Measurements from ENCODE around the gene RFNG. TPM values are rescaled to one million over a fixed set of nuclear protein-coding genes. Genes with fewer than 3 reads are reported as not detected.

RFNG gene
- total and polyA plus RNA-seq, 2 of the 4 experiments (the other 2 are of a cell fraction) = 6.8 to 47.3 TPM

DNA sequence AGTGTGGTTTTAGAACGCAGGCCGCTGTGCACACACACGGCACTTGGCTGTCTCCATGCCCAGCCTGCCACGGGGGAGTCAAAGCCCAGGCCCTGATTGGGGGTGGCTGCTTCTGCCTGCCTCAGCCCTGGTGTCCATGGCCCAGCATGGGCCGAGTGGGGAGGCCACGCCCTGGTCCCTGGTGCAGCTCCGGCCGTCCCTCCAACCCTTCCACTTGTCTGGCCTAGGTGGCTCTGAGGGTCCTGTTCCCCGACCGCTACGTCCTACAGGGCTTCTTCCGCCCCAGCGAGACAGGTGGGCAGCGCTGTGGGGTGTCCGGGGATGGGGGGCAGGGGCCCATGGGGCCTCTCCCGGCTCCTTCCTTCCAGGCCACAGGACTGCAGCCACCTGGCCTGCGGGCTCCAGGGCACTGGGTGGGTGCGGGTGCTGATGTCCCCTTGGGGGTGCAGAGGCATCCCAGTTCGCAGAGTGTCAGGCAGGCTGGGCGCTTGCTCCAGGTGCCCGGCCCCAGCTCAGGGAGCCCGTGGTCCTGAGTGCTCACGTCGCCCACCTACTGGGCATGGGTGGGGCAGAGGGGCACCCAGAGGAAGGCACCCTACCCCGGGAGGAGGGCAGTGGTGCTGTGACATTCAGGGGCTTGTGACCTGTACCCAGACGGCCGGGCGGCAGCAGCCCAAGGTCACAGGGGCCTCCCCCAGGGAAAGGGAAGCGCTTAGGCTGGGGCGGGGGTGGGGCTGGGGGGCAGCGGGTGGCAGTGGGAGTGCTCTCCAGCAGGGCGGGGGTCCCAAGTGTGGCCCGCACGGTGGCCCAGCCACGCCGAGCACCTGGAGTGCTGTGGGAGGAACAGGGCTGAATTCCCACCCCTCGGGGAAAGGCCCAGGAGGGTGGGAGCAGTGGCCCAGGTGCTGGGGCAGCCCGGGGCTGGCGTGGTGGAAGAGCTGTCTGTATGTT is 40.8 kb downstream of the RFNG start:
- no peaks in the 10 kb centered on the region for H3K27me3 ChIP-seq (ENCODE audit: control insufficient read depth, insufficient read depth, low read length)
- H4K5ac ChIP-seq (ENCODE audit: low read depth, low read length) = no peak overlapping the region
- dilution Hi-C loops (cut with HindIII; ENCODE audit: low sequenced_read_pairs, unreplicated experiment) (no loop called here), intact Hi-C loops (cut with micrococcal nuclease) (no loop called here), in situ Hi-C loops (cut with MboI; ENCODE audit: low sequenced_read_pairs) (no loop called here)
- H2AK5ac ChIP-seq (ENCODE audit: low read depth, low read length) = no peak overlapping the region
- no peak overlapping the region for H4K91ac ChIP-seq (ENCODE audit: insufficient read depth, low read depth, low read length)
- no peak overlapping the region for H4K8ac ChIP-seq (ENCODE audit: low read depth in 2 of 2, low read length in 2 of 2)
- H2BK15ac ChIP-seq (ENCODE audit: low read depth, low read length) = no peak overlapping the region
- H3K36me3 ChIP-seq (ENCODE audit: control insufficient read depth, insufficient read depth, low read length) = peaks cover 3% of the 10 kb centered on the region; the same call in 1 of the 2 replicates
- no peak overlapping the region for H3K56ac ChIP-seq (ENCODE audit: extremely low read depth, insufficient read depth, low read length)
- no peak overlapping the region for H3K14ac ChIP-seq (replicated peaks; ENCODE audit: low read depth, low read length)
- H3K4me3 ChIP-seq (ENCODE audit: insufficient read depth, low read depth, low read length) = no peak overlapping the region
- H2BK20ac ChIP-seq (ENCODE audit: low read depth, low read length) = no peak overlapping the region
- no peak overlapping the region for H3K27ac ChIP-seq (ENCODE audit: insufficient read depth, low read length)
- no peak overlapping the region for H3K4ac ChIP-seq (ENCODE audit: low read depth, low read length)
- no peak for TF ChIP-seq MAZ (IDR thresholded peaks at IDR 0.05; ENCODE audit: borderline replicate concordance, low read depth, low read length)
- TF ChIP-seq, protein P1, sequence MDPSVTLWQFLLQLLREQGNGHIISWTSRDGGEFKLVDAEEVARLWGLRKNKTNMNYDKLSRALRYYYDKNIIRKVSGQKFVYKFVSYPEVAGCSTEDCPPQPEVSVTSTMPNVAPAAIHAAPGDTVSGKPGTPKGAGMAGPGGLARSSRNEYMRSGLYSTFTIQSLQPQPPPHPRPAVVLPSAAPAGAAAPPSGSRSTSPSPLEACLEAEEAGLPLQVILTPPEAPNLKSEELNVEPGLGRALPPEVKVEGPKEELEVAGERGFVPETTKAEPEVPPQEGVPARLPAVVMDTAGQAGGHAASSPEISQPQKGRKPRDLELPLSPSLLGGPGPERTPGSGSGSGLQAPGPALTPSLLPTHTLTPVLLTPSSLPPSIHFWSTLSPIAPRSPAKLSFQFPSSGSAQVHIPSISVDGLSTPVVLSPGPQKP (IDR thresholded peaks at IDR 0.05; ENCODE audit: borderline replicate concordance, low read depth, low read length) = no peak
- H2AK9ac ChIP-seq (replicated peaks; ENCODE audit: low read depth, low read length, poor library complexity) = peak overlapping the region; percentile 28
- no peaks in the 10 kb centered on the region; the same call in 1 of the 2 replicates for H4K20me1 ChIP-seq (ENCODE audit: insufficient read depth, low read length)
- peaks cover 5% of the 10 kb centered on the region for H3K9me1 ChIP-seq (ENCODE audit: insufficient read depth, low read length)
- no peak overlapping the region for H3K9ac ChIP-seq (ENCODE audit: low read depth, low read length)
- no peak overlapping the region for H2BK120ac ChIP-seq (ENCODE audit: low read depth, low read length)
- 93% methylated on average over 6 of the region's 39 CpGs; no CpG with 5 or more reads in 1 of the 2 experiments for WGBS, 2 experiments (ENCODE audit: extremely low coverage in 2 of 2, insufficient read length in 1 of 2)
- H3K4me2 ChIP-seq (ENCODE audit: low read depth, low read length) = no peak overlapping the region
- H3K4me1 ChIP-seq (ENCODE audit: control insufficient read depth, insufficient read depth, low read length) = peaks cover 7% of the 10 kb centered on the region
- CTCF ChIA-PET = no interaction called here
- no TSS peak for BruUV-seq (replicated peaks)
- POLR2A ChIA-PET (ENCODE audit: unreplicated experiment) = no interaction called here
- H3K18ac ChIP-seq (ENCODE audit: low read depth, low read length) = no peak overlapping the region
- no peaks in the 10 kb centered on the region for H3K9me3 ChIP-seq (ENCODE audit: control insufficient read depth, insufficient read depth, low read length)
- DNase-seq (no peak), ATAC-seq (ENCODE audit: low read depth) (no peak)
- H3K23ac ChIP-seq (ENCODE audit: low read depth, low read length) = no peak overlapping the region
- H3K79me1 ChIP-seq (ENCODE audit: low read depth in 1 of 2, low read length in 2 of 2) = peaks cover 0 to 7% of the 10 kb centered on the region in 2 experiments; a peak in 2 of 4 replicates
- no peak overlapping the region for H2BK5ac ChIP-seq (ENCODE audit: low read depth, low read length, poor library complexity, severe bottlenecking)
- H2AFZ ChIP-seq (replicated peaks; ENCODE audit: low read length, poor library complexity) = no peak overlapping the region
